GM21447 (cell line): ENCODE results near the gene KANSL3.

ENCODE experiments used
- ATAC-seq: cut with Tn5 transposase; IDR thresholded peaks from one replicate; pipeline ENCODE4 v1.9.1; 2021; ENCODE audit not compliant: unreplicated experiment

The KANSL3 gene

GRCh38 chr2:96546797-96547196 is 91.3 kb downstream of the KANSL3 start:
- no peak for ATAC-seq

GRCh38 chr2:96546321-96546720 is 91.8 kb downstream of the KANSL3 start:
- ATAC-seq, result no peak
